BLaER1 treated with 17β-estradiol and CSF1 and Interleukin-3, amounts not matched to agents 10 nM and 100 nM (cell line): ENCODE results near the gene PRKCH.

Experiments used
- H3K27ac ChIP-seq, 11 experiments: shearing (Covaris generic); formaldehyde crosslinking; 2 replicates each; pipeline ENCODE4 v1.8.1; 2022
- H3K27me3 ChIP-seq, 11 experiments: shearing (Covaris generic); formaldehyde crosslinking; 2 replicates each; pipeline ENCODE4 v1.8.1; 2022
- H3K36me3 ChIP-seq, 11 experiments: shearing (Covaris generic); formaldehyde crosslinking; 2 replicates each; pipeline ENCODE4 v1.8.1; 2022
- H3K4me1 ChIP-seq, 10 experiments: shearing (Covaris generic); formaldehyde crosslinking; 2 replicates each; pipeline ENCODE4 v1.8.1; 2022
- H3K4me2 ChIP-seq, 11 experiments: shearing (Covaris generic); formaldehyde crosslinking; 2 replicates each; pipeline ENCODE4 v1.8.1; 2022
- H3K4me3 ChIP-seq, 10 experiments: shearing (Covaris generic); formaldehyde crosslinking; 2 replicates each; pipeline ENCODE4 v1.8.1; 2022
- H3K9ac ChIP-seq, 11 experiments: shearing (Covaris generic); formaldehyde crosslinking; 2 replicates each; pipeline ENCODE4 v1.8.1; 2022
- H3K9me3 ChIP-seq, 11 experiments: shearing (Covaris generic); formaldehyde crosslinking; replicated peaks in 1 of 11; 2 replicates each; pipeline ENCODE4 v1.8.1; 2022
- H4K20me1 ChIP-seq, 11 experiments: shearing (Covaris generic); formaldehyde crosslinking; 2 replicates each; pipeline ENCODE4 v1.8.1; 2022
- Cebpa-rat ChIP-seq, 11 experiments: shearing (Covaris generic); IDR thresholded peaks; 2 replicates each; pipeline ENCODE4 v1.8.1; 2022

Gene PRKCH

GRCh38 chr14:61328626-61329262, 7.4 kb downstream of the PRKCH start:
- TF ChIP-seq Cebpa-rat (IDR thresholded peaks at IDR 0.05), result no peak
- Histone ChIP-seq H4K20me1 (peaks cover 0 to 14% (median 0%) of the 10 kb centered on the region in 11 experiments; a peak in 4 of 22 replicates), H3K4me1 (peaks cover 18 to 35% (median 25%) of the 10 kb centered on the region in 10 experiments), H3K36me3 (peaks cover 0 to 17% (median 0%) of the 10 kb centered on the region in 11 experiments; a peak in 4 of 22 replicates), H3K4me2 (peak overlapping the region; percentile 10 to 65 (median 31); a peak in 16 of 22 replicates), H3K9me3 (peaks cover 10 to 20% (median 14%) of the 10 kb centered on the region in 11 experiments; a peak in 17 of 22 replicates), H3K9ac (no peak overlapping the region), H3K27me3 (no peaks in the 10 kb centered on the region; a peak in 2 of 22 replicates), H3K4me3 (no peak overlapping the region), H3K27ac (0 out of 22 replicates have a peak overlapping the region, but pooled peaks of 2 of the 11 experiments have one; percentile 3)

GRCh38 chr14:61329478-61330051, 8.2 kb downstream of the PRKCH start:
- TF ChIP-seq Cebpa-rat (IDR thresholded peaks at IDR 0.05), result no peak
- Histone ChIP-seq H3K9ac (no peak overlapping the region), H3K27ac (0 out of 22 replicates have a peak overlapping the region, but pooled peaks of 2 of the 11 experiments have one; percentile 3), H3K36me3 (peaks cover 0 to 17% (median 3%) of the 10 kb centered on the region in 11 experiments; a peak in 4 of 22 replicates), H3K4me2 (peak overlapping the region; percentile 2 to 65 (median 33); a peak in 16 of 22 replicates), H3K4me3 (no peak overlapping the region), H3K9me3 (peaks cover 10 to 16% (median 14%) of the 10 kb centered on the region in 11 experiments; a peak in 17 of 22 replicates), H3K4me1 (peaks cover 18 to 39% (median 25%) of the 10 kb centered on the region in 10 experiments), H3K27me3 (no peaks in the 10 kb centered on the region), H4K20me1 (peaks cover 0 to 18% (median 0%) of the 10 kb centered on the region in 11 experiments; a peak in 4 of 22 replicates)

- H3K4me3 ChIP-seq, result no peak overlapping the region
- H3K9me3 ChIP-seq, result peaks cover 5 to 9% (median 7%) of the 10 kb centered on the region in 11 experiments; a peak in 17 of 22 replicates
- no peak overlapping the region for H3K27ac ChIP-seq
- peaks cover 0 to 18% (median 0%) of the 10 kb centered on the region in 11 experiments; a peak in 4 of 22 replicates for H4K20me1 ChIP-seq
- no peaks in the 10 kb centered on the region for H3K27me3 ChIP-seq
- no peak overlapping the region for H3K9ac ChIP-seq
- TF ChIP-seq Cebpa-rat (IDR thresholded peaks at IDR 0.05), result no peak
- H3K4me2 ChIP-seq, result no peak overlapping the region
- H3K36me3 ChIP-seq, result peaks cover 0 to 12% (median 3%) of the 10 kb centered on the region in 11 experiments; a peak in 4 of 22 replicates
- H3K4me1 ChIP-seq, result peaks cover 18 to 46% (median 25%) of the 10 kb centered on the region in 10 experiments
Measured at GRCh38 chr14:61330511-61330910, 9.1 kb downstream of the PRKCH start.

GRCh38 chr14:61331992-61332657, 10.7 kb downstream of the PRKCH start:
- Histone ChIP-seq H3K4me1 (peaks cover 18 to 39% (median 20%) of the 10 kb centered on the region in 10 experiments), H3K36me3 (peaks cover 0 to 6% (median 0%) of the 10 kb centered on the region in 11 experiments; a peak in 1 of 22 replicates), H4K20me1 (peaks cover 0 to 18% (median 0%) of the 10 kb centered on the region in 11 experiments; a peak in 4 of 22 replicates), H3K27ac (no peak overlapping the region), H3K4me3 (no peak overlapping the region), H3K9me3 (no peaks in the 10 kb centered on the region), H3K4me2 (no peak overlapping the region), H3K27me3 (no peaks in the 10 kb centered on the region), H3K9ac (no peak overlapping the region)
- no peak for TF ChIP-seq Cebpa-rat (IDR thresholded peaks at IDR 0.05)

GRCh38 chr14:61332658-61333029, 11.3 kb downstream of the PRKCH start:
- Histone ChIP-seq H3K9me3 (no peaks in the 10 kb centered on the region), H3K4me3 (no peak overlapping the region), H3K36me3 (peaks cover 0 to 5% (median 0%) of the 10 kb centered on the region in 11 experiments; a peak in 1 of 22 replicates), H3K4me1 (peaks cover 18 to 36% (median 20%) of the 10 kb centered on the region in 10 experiments), H3K9ac (no peak overlapping the region), H4K20me1 (peaks cover 0 to 18% (median 0%) of the 10 kb centered on the region in 11 experiments; a peak in 4 of 22 replicates), H3K27ac (no peak overlapping the region), H3K4me2 (no peak overlapping the region), H3K27me3 (no peaks in the 10 kb centered on the region)
- TF ChIP-seq Cebpa-rat (IDR thresholded peaks at IDR 0.05), result no peak

GRCh38 chr14:61333087-61333486, 11.7 kb downstream of the PRKCH start:
- TF ChIP-seq Cebpa-rat (IDR thresholded peaks at IDR 0.05), result no peak
- H3K9ac ChIP-seq, result no peak overlapping the region
- no peaks in the 10 kb centered on the region for H3K27me3 ChIP-seq
- peaks cover 18 to 36% (median 20%) of the 10 kb centered on the region in 10 experiments for H3K4me1 ChIP-seq
- H3K36me3 ChIP-seq, result peaks cover 0 to 5% (median 0%) of the 10 kb centered on the region in 11 experiments; a peak in 1 of 22 replicates
- peaks cover 0 to 21% (median 0%) of the 10 kb centered on the region in 11 experiments; a peak in 4 of 22 replicates for H4K20me1 ChIP-seq
- H3K4me3 ChIP-seq, result no peak overlapping the region
- no peaks in the 10 kb centered on the region for H3K9me3 ChIP-seq
- H3K27ac ChIP-seq, result no peak overlapping the region
- H3K4me2 ChIP-seq, result no peak overlapping the region

GRCh38 chr14:61334197-61334701, 12.9 kb downstream of the PRKCH start:
- Histone ChIP-seq H3K4me2 (0 out of 22 replicates have a peak overlapping the region, but pooled peaks of 1 of the 11 experiments have one; percentile 3), H4K20me1 (peaks cover 0 to 21% (median 0%) of the 10 kb centered on the region in 11 experiments; a peak in 3 of 22 replicates), H3K9me3 (no peaks in the 10 kb centered on the region), H3K27ac (no peak overlapping the region), H3K4me3 (no peak overlapping the region), H3K9ac (no peak overlapping the region), H3K36me3 (peaks cover 0 to 5% (median 0%) of the 10 kb centered on the region in 11 experiments; a peak in 1 of 22 replicates), H3K4me1 (peaks cover 7 to 26% (median 9%) of the 10 kb centered on the region in 10 experiments), H3K27me3 (no peaks in the 10 kb centered on the region)
- no peak for TF ChIP-seq Cebpa-rat (IDR thresholded peaks at IDR 0.05)

GRCh38 chr14:61335049-61335448, 13.7 kb downstream of the PRKCH start:
- peaks cover 0 to 21% (median 0%) of the 10 kb centered on the region in 11 experiments; a peak in 3 of 22 replicates for H4K20me1 ChIP-seq
- TF ChIP-seq Cebpa-rat (IDR thresholded peaks at IDR 0.05), result no peak
- H3K4me3 ChIP-seq, result no peak overlapping the region
- H3K4me1 ChIP-seq, result peaks cover 0 to 18% (median 2%) of the 10 kb centered on the region in 10 experiments; a peak in 11 of 20 replicates
- peak overlapping the region in 1 of 11 experiments; percentile 29; a peak in 2 of 22 replicates for H3K4me2 ChIP-seq
- H3K9ac ChIP-seq, result no peak overlapping the region
- H3K27me3 ChIP-seq, result no peaks in the 10 kb centered on the region
- H3K36me3 ChIP-seq, result peaks cover 0 to 5% (median 0%) of the 10 kb centered on the region in 11 experiments; a peak in 1 of 22 replicates
- no peaks in the 10 kb centered on the region for H3K9me3 ChIP-seq
- no peak overlapping the region for H3K27ac ChIP-seq
